Neutrophil (primary cell): ENCODE measurements around the gene SFXN3.

Source experiments
- H3K27ac ChIP-seq: fragments of 200-600 bp; sonication (generic); 2 replicates; pipeline ENCODE4 v1.5.1; 2016; ENCODE audit warnings: mild to moderate bottlenecking, moderate library complexity
- H3K27me3 ChIP-seq: fragments of 200-600 bp; sonication (generic); 2 replicates; pipeline ENCODE4 v1.6.0; 2016; ENCODE audit warnings: mild to moderate bottlenecking
- H3K36me3 ChIP-seq: fragments of 200-600 bp; sonication (generic); 2 replicates; pipeline ENCODE4 v1.5.1; 2017
- H3K4me1 ChIP-seq, 2 experiments: fragments of 200-600 bp in 1 of 2; sonication (generic) in 1 of 2; 1 replicate in 1 of 2; 2 replicates in 1 of 2; pipeline versions ENCODE4 v1.5.1 to v1.6.1; 2013 to 2016; ENCODE audit warnings: low read depth in 1 of 2, low read length in 1 of 2, mild to moderate bottlenecking in 1 of 2, moderate library complexity in 1 of 2; ENCODE audit not compliant: control insufficient read depth in 1 of 2, insufficient read depth in 1 of 2
- H3K4me3 ChIP-seq, 2 experiments: fragments of 200-600 bp in 1 of 2; sonication (generic) in 1 of 2; 1 replicate in 1 of 2; 2 replicates in 1 of 2; pipeline ENCODE4 v1.5.1; 2013 to 2016; ENCODE audit warnings: low read depth in 1 of 2, low read length in 1 of 2, mild to moderate bottlenecking in 1 of 2, moderate library complexity in 1 of 2
- H3K9me3 ChIP-seq: fragments of 200-600 bp; sonication (generic); 2 replicates; pipeline ENCODE4 v1.5.1; 2016
- CTCF ChIP-seq: fragments of 200-600 bp; sonication (generic); IDR thresholded peaks from 2 replicates; pipeline ENCODE4 v1.5.1; 2016; ENCODE audit warnings: antibody characterized with exemption

The SFXN3 gene

DNA sequence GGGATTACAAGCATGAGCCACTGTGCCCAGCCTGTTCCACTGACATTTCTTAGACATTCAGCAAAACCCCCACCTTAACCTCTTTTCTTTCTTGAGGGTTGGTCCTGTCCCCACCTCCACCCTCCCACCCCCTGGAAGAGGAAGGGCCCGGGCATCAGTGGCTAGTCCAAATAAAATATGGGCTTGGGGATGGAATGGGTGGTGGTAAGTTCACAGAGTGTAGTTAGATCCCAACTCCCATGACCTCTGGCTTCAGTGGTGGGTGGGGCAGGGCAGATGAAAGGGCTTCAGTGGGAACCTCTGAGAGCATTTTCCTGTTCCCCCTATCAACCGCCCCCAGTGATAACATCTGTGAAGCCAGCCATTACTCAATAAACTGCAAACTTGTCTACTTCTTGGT lies 9.8 kb downstream of the SFXN3 start:
- no peak for TF ChIP-seq CTCF
- Histone ChIP-seq H3K27me3 (peaks cover 60% of the 10 kb centered on the region), H3K36me3 (no peaks in the 10 kb centered on the region), H3K27ac (no peak overlapping the region), H3K9me3 (no peaks in the 10 kb centered on the region), H3K4me3 (no peak overlapping the region), H3K4me1 (peaks cover 12 to 13% of the 10 kb centered on the region in 2 experiments)

DNA sequence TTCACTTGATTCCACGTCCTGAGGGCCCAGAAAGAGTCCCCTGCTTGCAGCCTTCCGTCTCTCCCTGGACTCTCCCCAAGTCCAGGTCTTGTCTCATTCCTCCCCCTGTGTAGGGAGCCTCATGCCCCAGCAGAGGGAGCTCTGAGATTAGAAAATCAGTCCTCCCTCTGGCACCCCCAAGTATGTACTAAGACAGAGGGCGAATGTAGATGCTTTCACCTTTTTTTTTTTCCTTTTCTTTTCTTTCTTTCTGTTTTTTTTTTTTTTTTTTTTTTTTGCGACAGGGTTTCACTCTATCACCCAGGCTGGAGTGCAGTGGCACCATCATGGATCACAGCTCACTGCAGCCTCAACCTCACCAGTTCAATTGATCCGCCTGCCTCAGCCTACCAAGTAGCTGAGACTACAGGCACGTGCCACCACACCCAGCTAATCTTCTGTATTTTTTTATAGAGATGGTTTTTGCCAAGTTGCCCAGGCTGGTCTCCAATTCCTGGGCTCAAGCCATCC lies 10.3 kb downstream of the SFXN3 start:
- Histone ChIP-seq H3K9me3 (no peaks in the 10 kb centered on the region), H3K4me1 (peaks cover 12 to 13% of the 10 kb centered on the region in 2 experiments), H3K36me3 (no peaks in the 10 kb centered on the region), H3K27ac (no peak overlapping the region), H3K27me3 (peaks cover 60% of the 10 kb centered on the region), H3K4me3 (no peak overlapping the region)
- peak; percentile 75 for TF ChIP-seq CTCF

GRCh38 chr10:101042118-101042517 lies 11.1 kb downstream of the SFXN3 start:
- no peaks in the 10 kb centered on the region for H3K9me3 ChIP-seq
- peak overlapping the region; percentile 38 for H3K27ac ChIP-seq
- H3K36me3 ChIP-seq, result no peaks in the 10 kb centered on the region
- peaks cover 63% of the 10 kb centered on the region for H3K27me3 ChIP-seq
- peaks cover 12 to 13% of the 10 kb centered on the region in 2 experiments for H3K4me1 ChIP-seq
- no peak for TF ChIP-seq CTCF
- H3K4me3 ChIP-seq, result peak overlapping the region; percentile 67 to 76

DNA sequence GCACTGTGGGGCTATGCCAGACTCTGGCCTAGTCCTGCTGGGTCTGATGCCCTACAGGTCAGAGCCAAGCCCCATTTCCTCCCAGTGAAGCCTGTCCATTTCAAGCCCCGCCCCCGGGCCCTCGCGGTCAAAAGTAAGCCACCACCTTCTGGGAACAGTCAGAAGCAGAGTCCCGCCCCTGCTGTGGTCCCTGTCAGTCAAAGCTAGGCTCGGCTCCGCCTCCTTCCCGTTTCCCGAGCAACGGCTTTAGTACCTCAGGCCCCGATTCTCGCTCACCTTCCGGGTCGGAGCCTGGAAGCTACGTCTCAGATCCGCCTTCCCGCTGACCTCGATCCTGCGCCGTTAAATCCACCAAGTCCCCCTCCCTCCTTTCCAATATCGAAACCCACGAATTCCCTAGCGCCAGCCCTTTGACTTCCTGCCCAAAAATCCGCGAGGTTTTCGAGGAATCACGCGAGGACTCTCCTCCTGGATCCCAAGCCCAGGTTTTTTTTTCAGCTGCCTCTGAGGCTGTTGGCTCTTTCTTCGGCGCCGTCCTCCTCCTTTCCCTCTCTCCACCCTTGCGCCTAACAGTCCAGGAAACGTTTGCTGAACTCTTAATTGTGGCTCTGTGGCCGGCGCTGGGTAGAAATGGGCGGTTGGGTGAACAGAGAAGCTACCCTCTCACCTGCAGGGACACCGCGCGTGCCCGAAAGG lies 11.8 kb downstream of the SFXN3 start:
- Histone ChIP-seq H3K4me1 (peaks cover 12 to 13% of the 10 kb centered on the region in 2 experiments), H3K36me3 (no peaks in the 10 kb centered on the region), H3K27ac (peak overlapping the region; percentile 38), H3K4me3 (peak overlapping the region; percentile 67 to 76), H3K9me3 (no peaks in the 10 kb centered on the region), H3K27me3 (peaks cover 67% of the 10 kb centered on the region)
- TF ChIP-seq CTCF, result no peak

- no peaks in the 10 kb centered on the region for H3K36me3 ChIP-seq
- peaks cover 12 to 13% of the 10 kb centered on the region in 2 experiments for H3K4me1 ChIP-seq
- H3K4me3 ChIP-seq, result peak overlapping the region; percentile 67 to 76
- no peaks in the 10 kb centered on the region for H3K9me3 ChIP-seq
- H3K27ac ChIP-seq, result no peak overlapping the region
- TF ChIP-seq CTCF, result no peak
- H3K27me3 ChIP-seq, result peaks cover 68% of the 10 kb centered on the region
Measured at GRCh38 chr10:101043363-101043707, 12.3 kb downstream of the SFXN3 start.
